GM12892 (cell line): ENCODE measurements around the gene GPC5.

Experiments used
- POLR2A ChIP-seq: IDR thresholded peaks from 2 replicates; pipeline ENCODE4 v1.6.1; 2011; ENCODE audit warnings: low read depth, low read length, control low read depth
- POLR2AphosphoS5 ChIP-seq: IDR thresholded peaks from 2 replicates; pipeline ENCODE4 v1.6.1; 2011; ENCODE audit warnings: low read depth, low read length, control low read depth

DNA sequence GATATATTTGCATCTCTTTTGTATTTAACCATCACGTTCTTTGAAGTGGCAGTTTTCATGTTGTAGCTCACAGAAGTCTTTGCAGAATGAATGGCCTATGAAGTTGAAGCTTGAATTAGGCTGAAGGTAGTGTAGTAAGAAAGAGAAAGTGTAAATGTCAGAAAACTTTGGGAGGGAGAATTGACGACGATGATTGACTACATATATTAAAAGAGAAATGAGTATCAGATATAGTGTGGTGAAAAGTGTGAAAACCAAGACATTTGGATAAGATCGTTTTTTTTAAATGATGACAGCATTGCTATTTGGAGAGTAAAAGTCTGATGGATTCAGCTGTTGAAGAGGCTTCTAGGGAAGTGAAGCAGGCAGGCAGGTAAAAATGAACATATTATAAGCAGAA, 14.6 kb upstream of the GPC5 start:
- TF ChIP-seq POLR2A (no peak), POLR2AphosphoS5 (no peak)
